GM19455 (cell line): Measurements from ENCODE around the gene SH2B3.
A peak's percentile ranks its signal among the peaks of the same experiment; 100 is the strongest.

ENCODE experiments used
- ATAC-seq: cut with Tn5 transposase; IDR thresholded peaks from one replicate; pipeline ENCODE4 v1.9.1; 2021; ENCODE audit not compliant: unreplicated experiment

The SH2B3 gene

GRCh38 chr12:111443586-111443985 lies 37.9 kb downstream of the SH2B3 start:
- ATAC-seq = no peak

- peak; percentile 42 for ATAC-seq
Observed at GRCh38 chr12:111444314-111444924, 38.7 kb downstream of the SH2B3 start.

GRCh38 chr12:111444925-111445725 lies 39.4 kb downstream of the SH2B3 start:
- ATAC-seq = peak; percentile 76

- ATAC-seq = no peak
Observed at GRCh38 chr12:111445726-111446581, 40.2 kb downstream of the SH2B3 start.

GRCh38 chr12:111446631-111447570 lies 41.2 kb downstream of the SH2B3 start:
- ATAC-seq = no peak

GRCh38 chr12:111447571-111448265 lies 42.0 kb downstream of the SH2B3 start:
- no peak for ATAC-seq

GRCh38 chr12:111448266-111448830 lies 42.6 kb downstream of the SH2B3 start:
- no peak for ATAC-seq

- ATAC-seq = no peak
Observed at GRCh38 chr12:111448846-111449790, 43.4 kb downstream of the SH2B3 start.

- no peak for ATAC-seq
Observed at GRCh38 chr12:111450676-111451075, 45.0 kb downstream of the SH2B3 start.

GRCh38 chr12:111451232-111451631 lies 45.5 kb downstream of the SH2B3 start:
- ATAC-seq = no peak

- ATAC-seq = no peak
Observed at GRCh38 chr12:111451649-111452129, 46.0 kb downstream of the SH2B3 start.

GRCh38 chr12:111453071-111453989 lies 47.6 kb downstream of the SH2B3 start:
- ATAC-seq = no peak

GRCh38 chr12:111454311-111454710 lies 48.6 kb downstream of the SH2B3 start:
- no peak for ATAC-seq

GRCh38 chr12:111454716-111455447 lies 49.2 kb downstream of the SH2B3 start:
- ATAC-seq = no peak

- no peak for ATAC-seq
Observed at GRCh38 chr12:111455448-111456320, 50.0 kb downstream of the SH2B3 start.

- no peak for ATAC-seq
Observed at GRCh38 chr12:111457071-111457470, 51.3 kb downstream of the SH2B3 start.
